Karpas-422 (cell line): Measurements from ENCODE around the gene OPN1LW. TPM values are rescaled to one million over a fixed set of nuclear protein-coding genes. Genes with fewer than 3 reads are reported as not detected.

ENCODE experiments used
- DNase-seq: peaks from one replicate; pipeline ENCODE4 v3.0.0-alpha.2; 2015
- H2AFZ ChIP-seq: fragments of 200-600 bp; sonication (generic); 2 replicates; pipeline ENCODE4 v1.6.1; 2014; ENCODE audit warnings: antibody characterized with exemption, low read length, mixed read lengths
- H3K27ac ChIP-seq: fragments of 200-600 bp; sonication (generic); 2 replicates; pipeline ENCODE4 v1.5.1; 2014; ENCODE audit warnings: mild to moderate bottlenecking, low read length, moderate library complexity
- H3K27me3 ChIP-seq: fragments of 200-600 bp; sonication (generic); 2 replicates; pipeline ENCODE4 v1.6.1; 2014; ENCODE audit warnings: low read length, mixed read lengths
- H3K36me3 ChIP-seq: fragments of 200-600 bp; sonication (generic); 2 replicates; pipeline ENCODE4 v1.6.1; 2014; ENCODE audit warnings: low read length, mixed read lengths; ENCODE audit not compliant: insufficient read depth
- H3K4me1 ChIP-seq: fragments of 200-600 bp; sonication (generic); 2 replicates; pipeline ENCODE4 v1.6.1; 2014; ENCODE audit warnings: mild to moderate bottlenecking, low read length, mixed read lengths
- H3K4me2 ChIP-seq: fragments of 200-600 bp; sonication (generic); 2 replicates; pipeline ENCODE4 v1.6.1; 2014; ENCODE audit warnings: low read length, low read depth, mild to moderate bottlenecking; ENCODE audit not compliant: poor library complexity, severe bottlenecking
- H3K4me3 ChIP-seq: fragments of 200-600 bp; sonication (generic); 2 replicates; pipeline ENCODE4 v1.5.1; 2014; ENCODE audit warnings: mild to moderate bottlenecking, antibody characterized with exemption, low read length, mixed read lengths
- H3K79me2 ChIP-seq: fragments of 200-600 bp; sonication (generic); 2 replicates; pipeline ENCODE4 v1.6.1; 2014; ENCODE audit warnings: mild to moderate bottlenecking, low read length, mixed read lengths
- H3K9ac ChIP-seq: fragments of 200-600 bp; sonication (generic); 2 replicates; pipeline ENCODE4 v1.6.0; 2014; ENCODE audit warnings: low read length
- H3K9me2 ChIP-seq: fragments of 200-600 bp; sonication (generic), shearing (Covaris generic); replicated peaks from 2 replicates; pipeline ENCODE4 v1.6.0; 2014; ENCODE audit warnings: mild to moderate bottlenecking, low read length, moderate library complexity; ENCODE audit not compliant: insufficient read depth
- H3K9me3 ChIP-seq: fragments of 300-700, 200-600 bp; sonication (generic); 2 replicates; pipeline ENCODE4 v1.6.1; 2014; ENCODE audit warnings: low read length, mixed read lengths
- H4K20me1 ChIP-seq: fragments of 200-600 bp; sonication (generic); 2 replicates; pipeline ENCODE4 v1.6.1; 2014; ENCODE audit warnings: mild to moderate bottlenecking, antibody characterized with exemption, low read length, low read depth; ENCODE audit not compliant: insufficient read depth
- total RNA-seq: library from RNA; depleted of rRNA; stranded (reverse); fragments of >200 nt; shearing (Covaris generic); gene quantifications from 2 replicates; pipeline ENCODE4 v1.2.3, GENCODE V29; 2014; ENCODE audit warnings: low replicate concordance

Gene OPN1LW
- total RNA-seq, 1 experiment from 2014 or later = not detected

GRCh38 chrX:154123241-154124219 is 20.5 kb upstream of the OPN1LW start:
- H2AFZ ChIP-seq = no peak overlapping the region
- H3K27ac ChIP-seq = no peak overlapping the region

GRCh38 chrX:154125391-154126040 is 18.5 kb upstream of the OPN1LW start:
- Histone ChIP-seq H3K9me2 (no peaks in the 10 kb centered on the region), H2AFZ (no peak overlapping the region), H3K9ac (no peak overlapping the region), H3K4me3 (no peak overlapping the region), H3K79me2 (no peaks in the 10 kb centered on the region), H3K4me1 (no peaks in the 10 kb centered on the region), H4K20me1 (no peaks in the 10 kb centered on the region), H3K9me3 (no peaks in the 10 kb centered on the region), H3K27ac (no peak overlapping the region), H3K27me3 (no peaks in the 10 kb centered on the region), H3K36me3 (no peaks in the 10 kb centered on the region), H3K4me2 (no peak overlapping the region)
- DNase-seq = no peak

More at GRCh38 chrX:154123241-154124219, 20.5 kb upstream of the OPN1LW start:
- H3K4me2 ChIP-seq = no peak overlapping the region
- H3K9me3 ChIP-seq = no peaks in the 10 kb centered on the region
- no peak overlapping the region for H3K9ac ChIP-seq
- no peaks in the 10 kb centered on the region for H3K4me1 ChIP-seq
- H3K4me3 ChIP-seq = no peak overlapping the region
- DNase-seq = no peak
- H3K9me2 ChIP-seq = no peaks in the 10 kb centered on the region
- no peaks in the 10 kb centered on the region for H3K36me3 ChIP-seq
- no peaks in the 10 kb centered on the region for H3K79me2 ChIP-seq
- no peaks in the 10 kb centered on the region for H4K20me1 ChIP-seq
- H3K27me3 ChIP-seq = no peaks in the 10 kb centered on the region

GRCh38 chrX:154126101-154126500 is 17.9 kb upstream of the OPN1LW start:
- Histone ChIP-seq H3K79me2 (no peaks in the 10 kb centered on the region), H3K27ac (no peak overlapping the region), H4K20me1 (no peaks in the 10 kb centered on the region), H3K9ac (no peak overlapping the region), H2AFZ (no peak overlapping the region), H3K4me1 (no peaks in the 10 kb centered on the region), H3K9me3 (no peaks in the 10 kb centered on the region), H3K36me3 (no peaks in the 10 kb centered on the region), H3K27me3 (no peaks in the 10 kb centered on the region), H3K4me2 (no peak overlapping the region), H3K4me3 (no peak overlapping the region), H3K9me2 (no peaks in the 10 kb centered on the region)
- no peak for DNase-seq

GRCh38 chrX:154131955-154132354 is 12.1 kb upstream of the OPN1LW start:
- Histone ChIP-seq H2AFZ (no peak overlapping the region), H3K27me3 (peaks cover 4% of the 10 kb centered on the region; the same call in 1 of the 2 replicates)

GRCh38 chrX:154132366-154132765 is 11.7 kb upstream of the OPN1LW start:
- no peak overlapping the region for H3K4me3 ChIP-seq
- H3K79me2 ChIP-seq = no peaks in the 10 kb centered on the region
- no peaks in the 10 kb centered on the region for H3K9me3 ChIP-seq
- no peaks in the 10 kb centered on the region for H3K4me1 ChIP-seq
- no peaks in the 10 kb centered on the region for H3K36me3 ChIP-seq
- no peak overlapping the region for H3K27ac ChIP-seq
- peaks cover 4% of the 10 kb centered on the region; the same call in 1 of the 2 replicates for H3K27me3 ChIP-seq
- H3K4me2 ChIP-seq = no peak overlapping the region
- H3K9ac ChIP-seq = no peak overlapping the region
- H4K20me1 ChIP-seq = no peaks in the 10 kb centered on the region
- H2AFZ ChIP-seq = no peak overlapping the region
- H3K9me2 ChIP-seq = no peaks in the 10 kb centered on the region
- DNase-seq = no peak

More at GRCh38 chrX:154131955-154132354, 12.1 kb upstream of the OPN1LW start:
- Histone ChIP-seq H3K4me2 (no peak overlapping the region), H3K9ac (no peak overlapping the region), H3K36me3 (no peaks in the 10 kb centered on the region), H4K20me1 (no peaks in the 10 kb centered on the region), H3K4me3 (no peak overlapping the region), H3K4me1 (no peaks in the 10 kb centered on the region), H3K9me3 (no peaks in the 10 kb centered on the region), H3K79me2 (no peaks in the 10 kb centered on the region), H3K9me2 (no peaks in the 10 kb centered on the region), H3K27ac (no peak overlapping the region)
- DNase-seq = no peak

- H3K4me1 ChIP-seq = no peaks in the 10 kb centered on the region
- DNase-seq = no peak
- H3K4me2 ChIP-seq = no peak overlapping the region
- H3K9me3 ChIP-seq = no peaks in the 10 kb centered on the region
- H3K36me3 ChIP-seq = no peaks in the 10 kb centered on the region
- H3K9ac ChIP-seq = no peak overlapping the region
- no peaks in the 10 kb centered on the region for H3K9me2 ChIP-seq
- H3K27me3 ChIP-seq = peaks cover 4% of the 10 kb centered on the region; the same call in 1 of the 2 replicates
- no peaks in the 10 kb centered on the region for H3K79me2 ChIP-seq
- H2AFZ ChIP-seq = no peak overlapping the region
- H3K27ac ChIP-seq = no peak overlapping the region
- H4K20me1 ChIP-seq = no peaks in the 10 kb centered on the region
- no peak overlapping the region for H3K4me3 ChIP-seq
These were observed 8.4 kb upstream of the OPN1LW start for GRCh38 chrX:154135458-154136229.

- H3K4me2 ChIP-seq = peak overlapping the region; percentile 35
- DNase-seq = peak; percentile 74
- H3K27ac ChIP-seq = no peak overlapping the region
- H2AFZ ChIP-seq = no peak overlapping the region
- no peaks in the 10 kb centered on the region for H3K4me1 ChIP-seq
- H3K27me3 ChIP-seq = peaks cover 4% of the 10 kb centered on the region; the same call in 1 of the 2 replicates
- H3K9me2 ChIP-seq = no peaks in the 10 kb centered on the region
- H3K79me2 ChIP-seq = no peaks in the 10 kb centered on the region
- H3K9me3 ChIP-seq = no peaks in the 10 kb centered on the region
- no peaks in the 10 kb centered on the region for H3K36me3 ChIP-seq
- no peak overlapping the region for H3K4me3 ChIP-seq
- no peaks in the 10 kb centered on the region for H4K20me1 ChIP-seq
- H3K9ac ChIP-seq = no peak overlapping the region
These were observed 7.3 kb upstream of the OPN1LW start for GRCh38 chrX:154136627-154137161.
